GM19324 (cell line): Measurements from ENCODE around the gene STIM1.

Experiments
- ATAC-seq: cut with Tn5 transposase; IDR thresholded peaks from one replicate; pipeline ENCODE4 v1.9.1; 2021; ENCODE audit warnings: mild to moderate bottlenecking, moderate library complexity; ENCODE audit not compliant: unreplicated experiment, low FRiP score

Gene STIM1

GRCh38 chr11:3964935-3965604 lies 109.6 kb downstream of the STIM1 start:
- ATAC-seq, result no peak

- ATAC-seq, result no peak
These were observed 112.2 kb downstream of the STIM1 start for GRCh38 chr11:3967695-3968094.

GRCh38 chr11:3969200-3969599 lies 113.7 kb downstream of the STIM1 start:
- ATAC-seq, result no peak

GRCh38 chr11:3969613-3970012 lies 114.1 kb downstream of the STIM1 start:
- no peak for ATAC-seq

GRCh38 chr11:3970108-3970507 lies 114.6 kb downstream of the STIM1 start:
- ATAC-seq, result no peak

GRCh38 chr11:3971756-3972404 lies 116.4 kb downstream of the STIM1 start:
- no peak for ATAC-seq

- no peak for ATAC-seq
These were observed 117.0 kb downstream of the STIM1 start for GRCh38 chr11:3972431-3972830.

- no peak for ATAC-seq
These were observed 121.6 kb downstream of the STIM1 start for GRCh38 chr11:3977078-3977477.

GRCh38 chr11:3981084-3981633 lies 125.7 kb downstream of the STIM1 start:
- no peak for ATAC-seq

- no peak for ATAC-seq
These were observed 127.0 kb downstream of the STIM1 start for GRCh38 chr11:3982431-3982830.

GRCh38 chr11:3983101-3983500 lies 127.6 kb downstream of the STIM1 start:
- no peak for ATAC-seq

GRCh38 chr11:3984896-3985295 lies 129.4 kb downstream of the STIM1 start:
- no peak for ATAC-seq

GRCh38 chr11:3985631-3986030 lies 130.2 kb downstream of the STIM1 start:
- ATAC-seq, result no peak

- no peak for ATAC-seq
These were observed 130.8 kb downstream of the STIM1 start for GRCh38 chr11:3986301-3986700.

GRCh38 chr11:3989276-3989920 lies 133.9 kb downstream of the STIM1 start:
- ATAC-seq, result no peak

- no peak for ATAC-seq
These were observed 134.4 kb downstream of the STIM1 start for GRCh38 chr11:3989921-3990290.

GRCh38 chr11:3990406-3990805 lies 134.9 kb downstream of the STIM1 start:
- ATAC-seq, result no peak

GRCh38 chr11:3992964-3993363 lies 137.5 kb downstream of the STIM1 start:
- no peak for ATAC-seq

- no peak for ATAC-seq
These were observed 138.7 kb downstream of the STIM1 start for GRCh38 chr11:3994030-3994640.

- ATAC-seq, result no peak
These were observed 139.8 kb downstream of the STIM1 start for GRCh38 chr11:3995307-3995706.

- no peak for ATAC-seq
These were observed 140.6 kb downstream of the STIM1 start for GRCh38 chr11:3995949-3996554.
